Spinal cord (tissue), 10 donors: ENCODE measurements around the gene ADAMTS12. TPM values are rescaled to one million over a fixed set of nuclear protein-coding genes. Genes with fewer than 3 reads are reported as not detected.
A peak's percentile ranks its signal among the peaks of the same experiment; 100 is the strongest.

Source experiments
- DNase-seq, 6 donors: peaks; one replicate each; pipeline versions ENCODE4 v3.0.0 to v3.0.0-alpha.2; 2013 to 2015; ENCODE audit warnings: low spot score in 6 of 6, low read depth in 4 of 6
- H3K27ac ChIP-seq: one replicate; pipeline ENCODE4 v1.5.1; 2013; ENCODE audit warnings: low read depth, low read length, control low read depth
- H3K27me3 ChIP-seq: one replicate; pipeline ENCODE4 v1.6.1; 2013; ENCODE audit warnings: low read length; ENCODE audit not compliant: control insufficient read depth, insufficient read depth
- H3K36me3 ChIP-seq: one replicate; pipeline ENCODE4 v1.6.1; 2013; ENCODE audit warnings: low read length; ENCODE audit not compliant: control insufficient read depth, insufficient read depth
- H3K4me1 ChIP-seq: one replicate; pipeline ENCODE4 v1.6.1; 2013; ENCODE audit warnings: low read length; ENCODE audit not compliant: control insufficient read depth, insufficient read depth
- H3K4me3 ChIP-seq: one replicate; pipeline ENCODE4 v1.5.1; 2013; ENCODE audit warnings: low read depth, low read length, control low read depth
- H3K9me3 ChIP-seq: one replicate; pipeline ENCODE4 v1.6.1; 2013; ENCODE audit warnings: low read length; ENCODE audit not compliant: control insufficient read depth, insufficient read depth
- WGBS: methylation state at CpG from one replicate; pipeline ENCODE4 v1.1.5; 2013; ENCODE audit warnings: missing lambda C conversion rate; ENCODE audit not compliant: insufficient coverage; 5-methylcytosine and 5-hydroxymethylcytosine counted together
- polyA plus RNA-seq, 2 donors: library from polyadenylated mRNA; unstranded; fragments of 120-200 nt; gene quantifications; one replicate each; pipeline ENCODE4 v1.2.1, GENCODE V29; 2013; ENCODE audit not compliant: insufficient read length in 2 of 2
- total RNA-seq, 2 donors: library from RNA; depleted of rRNA in 1 of 2; stranded (reverse); fragments of 120-200 nt in 1 of 2; fragments of >200 nt in 1 of 2; gene quantifications; one replicate each; pipeline versions ENCODE4 v1.2.3 to v1.2.4, GENCODE V29; 2013 to 2014
- donor health status: healthy.

Gene ADAMTS12
- total and polyA plus RNA-seq, 4 donors: 8.1 to 44.5 (median 13.5) TPM

GRCh38 chr5:33720176-33720575, 171.6 kb downstream of the ADAMTS12 start:
- no peaks in the 10 kb centered on the region for H3K9me3 ChIP-seq
- H3K4me1 ChIP-seq: no peaks in the 10 kb centered on the region
- no peaks in the 10 kb centered on the region for H3K36me3 ChIP-seq
- H3K4me3 ChIP-seq: no peak overlapping the region
- no peaks in the 10 kb centered on the region for H3K27me3 ChIP-seq
- WGBS: no CpG with 5 or more reads among the region's 1 CpG
- DNase-seq: no peak
- no peak overlapping the region for H3K27ac ChIP-seq

- Histone ChIP-seq H3K4me1 (no peaks in the 10 kb centered on the region), H3K27ac (no peak overlapping the region), H3K9me3 (no peaks in the 10 kb centered on the region), H3K4me3 (no peak overlapping the region), H3K27me3 (no peaks in the 10 kb centered on the region), H3K36me3 (no peaks in the 10 kb centered on the region)
- WGBS: no CpG with 5 or more reads among the region's 1 CpG
- no peak for DNase-seq
Observed at GRCh38 chr5:33719769-33720168, 172.0 kb downstream of the ADAMTS12 start.

- no peak for DNase-seq
- Histone ChIP-seq H3K4me3 (no peak overlapping the region), H3K9me3 (no peaks in the 10 kb centered on the region), H3K4me1 (no peaks in the 10 kb centered on the region), H3K27me3 (no peaks in the 10 kb centered on the region), H3K27ac (no peak overlapping the region), H3K36me3 (no peaks in the 10 kb centered on the region)
- no CpG with 5 or more reads among the region's 1 CpG for WGBS
Observed at GRCh38 chr5:33715661-33716060, 176.1 kb downstream of the ADAMTS12 start.

- WGBS: no CpG with 5 or more reads among the region's 2 CpGs
- DNase-seq: no peak
- H3K4me3 ChIP-seq: no peak overlapping the region
Observed at GRCh38 chr5:33713136-33713765, 178.5 kb downstream of the ADAMTS12 start.

GRCh38 chr5:33712664-33713063, 179.1 kb downstream of the ADAMTS12 start:
- Histone ChIP-seq H3K4me1 (no peaks in the 10 kb centered on the region), H3K4me3 (no peak overlapping the region), H3K27me3 (no peaks in the 10 kb centered on the region), H3K9me3 (no peaks in the 10 kb centered on the region), H3K36me3 (no peaks in the 10 kb centered on the region), H3K27ac (no peak overlapping the region)
- DNase-seq: no peak

More at GRCh38 chr5:33713136-33713765, 178.5 kb downstream of the ADAMTS12 start:
- Histone ChIP-seq H3K9me3 (no peaks in the 10 kb centered on the region), H3K4me1 (no peaks in the 10 kb centered on the region), H3K36me3 (no peaks in the 10 kb centered on the region), H3K27ac (no peak overlapping the region), H3K27me3 (no peaks in the 10 kb centered on the region)

GRCh38 chr5:33711094-33711679, 180.6 kb downstream of the ADAMTS12 start:
- Histone ChIP-seq H3K9me3 (no peaks in the 10 kb centered on the region), H3K27me3 (no peaks in the 10 kb centered on the region), H3K27ac (no peak overlapping the region), H3K36me3 (no peaks in the 10 kb centered on the region), H3K4me3 (no peak overlapping the region), H3K4me1 (no peaks in the 10 kb centered on the region)
- WGBS: 84% methylated on average over 1 of the region's 3 CpGs
- peak in 1 of 6 donors; percentile 51 for DNase-seq

- Histone ChIP-seq H3K36me3 (no peaks in the 10 kb centered on the region), H3K4me3 (no peak overlapping the region), H3K9me3 (no peaks in the 10 kb centered on the region), H3K27ac (no peak overlapping the region), H3K27me3 (no peaks in the 10 kb centered on the region), H3K4me1 (no peaks in the 10 kb centered on the region)
- no peak for DNase-seq
- 100% methylated on average over 1 of the region's 3 CpGs for whole genome bisulfite sequencing
Observed at GRCh38 chr5:33702867-33703266, 188.9 kb downstream of the ADAMTS12 start.

- Histone ChIP-seq H3K27ac (no peak overlapping the region), H3K4me1 (no peaks in the 10 kb centered on the region), H3K4me3 (no peak overlapping the region), H3K9me3 (no peaks in the 10 kb centered on the region), H3K36me3 (no peaks in the 10 kb centered on the region), H3K27me3 (no peaks in the 10 kb centered on the region)
- no CpG with 5 or more reads among the region's 2 CpGs for WGBS
- no peak for DNase-seq
Observed at GRCh38 chr5:33701951-33702350, 189.8 kb downstream of the ADAMTS12 start.

GRCh38 chr5:33701251-33701650, 190.5 kb downstream of the ADAMTS12 start:
- H3K4me3 ChIP-seq: no peak overlapping the region
- H3K4me1 ChIP-seq: no peaks in the 10 kb centered on the region
- no peaks in the 10 kb centered on the region for H3K27me3 ChIP-seq
- no peak overlapping the region for H3K27ac ChIP-seq
- DNase-seq: no peak
- WGBS: 95% methylated on average over 2 of the region's 3 CpGs
- H3K9me3 ChIP-seq: no peaks in the 10 kb centered on the region
- no peaks in the 10 kb centered on the region for H3K36me3 ChIP-seq

- DNase-seq: no peak
- Histone ChIP-seq H3K36me3 (no peaks in the 10 kb centered on the region), H3K9me3 (peaks cover 2% of the 10 kb centered on the region), H3K4me3 (no peak overlapping the region), H3K27ac (no peak overlapping the region), H3K27me3 (no peaks in the 10 kb centered on the region), H3K4me1 (no peaks in the 10 kb centered on the region)
- WGBS: 93% methylated on average over 2 of the region's 3 CpGs
Observed at GRCh38 chr5:33696411-33696810, 195.4 kb downstream of the ADAMTS12 start.
